ENCODE measurements around the gene RAB6C.

- TF ChIP-seq POLR2A (IDR thresholded peaks at IDR 0.05) (no peak), CTCF (IDR thresholded peaks at IDR 0.05) (no peak)
Measured at GRCh38 chr2:129977986-129978385, 1.5 kb upstream of the RAB6C start.
